ENCODE measurements around the gene TCEANC2.
A peak's percentile ranks its signal among the peaks of the same experiment; 100 is the strongest.

TCEANC2 gene

GRCh38 chr1:54064299-54064698, 10.9 kb downstream of the TCEANC2 start:
- Histone ChIP-seq H3K4me1 (ENCODE audit: insufficient read depth, low read length, severe bottlenecking) (no peaks in the 10 kb centered on the region), H3K27ac (ENCODE audit: low read depth, low read length, poor library complexity, severe bottlenecking) (no peak overlapping the region), H3K27me3 (ENCODE audit: insufficient read depth, low read length) (no peaks in the 10 kb centered on the region), H3K4me3 (ENCODE audit: low read depth, low read length, poor library complexity, severe bottlenecking) (no peak overlapping the region), H3K4me2 (ENCODE audit: low read length) (no peak overlapping the region), H3K9ac (ENCODE audit: low read length) (no peak overlapping the region), H3K9me3 (ENCODE audit: low read length) (no peaks in the 10 kb centered on the region), H3K36me3 (ENCODE audit: insufficient read depth, low read length) (no peaks in the 10 kb centered on the region), H3F3A (ENCODE audit: insufficient read depth, low read length) (no peaks in the 10 kb centered on the region), H3K79me2 (ENCODE audit: insufficient read depth, low read length) (no peaks in the 10 kb centered on the region), H4K20me1 (ENCODE audit: insufficient read depth, low read length) (no peaks in the 10 kb centered on the region), H3K9me2 (ENCODE audit: low read depth, low read length) (no peaks in the 10 kb centered on the region), H2AFZ (ENCODE audit: low read length) (no peak overlapping the region)
- TF ChIP-seq EZH2 (IDR thresholded peaks at IDR 0.05; ENCODE audit: borderline replicate concordance, low read length): no peak
- TF ChIP-seq CTCF (IDR thresholded peaks at IDR 0.05; ENCODE audit: low read length): no peak

GRCh38 chr1:54069791-54070170, 16.4 kb downstream of the TCEANC2 start:
- H3K4me1 ChIP-seq (ENCODE audit: insufficient read depth, low read length, severe bottlenecking): no peaks in the 10 kb centered on the region
- H3K4me2 ChIP-seq (ENCODE audit: low read length): no peak overlapping the region
- no peak overlapping the region for H3K9ac ChIP-seq (ENCODE audit: low read length)
- H3K27ac ChIP-seq (ENCODE audit: low read depth, low read length, poor library complexity, severe bottlenecking): no peak overlapping the region
- no peaks in the 10 kb centered on the region for H3F3A ChIP-seq (ENCODE audit: insufficient read depth, low read length)
- H2AFZ ChIP-seq (ENCODE audit: low read length): no peak overlapping the region
- no peaks in the 10 kb centered on the region for H4K20me1 ChIP-seq (ENCODE audit: insufficient read depth, low read length)
- H3K9me3 ChIP-seq (ENCODE audit: low read length): no peaks in the 10 kb centered on the region
- no peak overlapping the region for H3K4me3 ChIP-seq (ENCODE audit: low read depth, low read length, poor library complexity, severe bottlenecking)
- H3K9me2 ChIP-seq (ENCODE audit: low read depth, low read length): no peaks in the 10 kb centered on the region
- TF ChIP-seq CTCF (IDR thresholded peaks at IDR 0.05; ENCODE audit: low read length) (no peak), EZH2 (IDR thresholded peaks at IDR 0.05; ENCODE audit: borderline replicate concordance, low read length) (no peak)
- no peaks in the 10 kb centered on the region for H3K27me3 ChIP-seq (ENCODE audit: insufficient read depth, low read length)
- H3K79me2 ChIP-seq (ENCODE audit: insufficient read depth, low read length): no peaks in the 10 kb centered on the region
- peaks cover 19% of the 10 kb centered on the region for H3K36me3 ChIP-seq (ENCODE audit: insufficient read depth, low read length)

- Histone ChIP-seq H3K36me3 (ENCODE audit: insufficient read depth, low read length) (peaks cover 19% of the 10 kb centered on the region), H3K27ac (ENCODE audit: low read depth, low read length, poor library complexity, severe bottlenecking) (no peak overlapping the region), H2AFZ (ENCODE audit: low read length) (no peak overlapping the region), H3K9ac (ENCODE audit: low read length) (no peak overlapping the region), H4K20me1 (ENCODE audit: insufficient read depth, low read length) (no peaks in the 10 kb centered on the region), H3F3A (ENCODE audit: insufficient read depth, low read length) (no peaks in the 10 kb centered on the region), H3K9me3 (ENCODE audit: low read length) (no peaks in the 10 kb centered on the region), H3K4me1 (ENCODE audit: insufficient read depth, low read length, severe bottlenecking) (no peaks in the 10 kb centered on the region), H3K79me2 (ENCODE audit: insufficient read depth, low read length) (no peaks in the 10 kb centered on the region), H3K4me2 (ENCODE audit: low read length) (no peak overlapping the region), H3K27me3 (ENCODE audit: insufficient read depth, low read length) (no peaks in the 10 kb centered on the region), H3K4me3 (ENCODE audit: low read depth, low read length, poor library complexity, severe bottlenecking) (no peak overlapping the region), H3K9me2 (ENCODE audit: low read depth, low read length) (no peaks in the 10 kb centered on the region)
- TF ChIP-seq EZH2 (IDR thresholded peaks at IDR 0.05; ENCODE audit: borderline replicate concordance, low read length) (no peak), CTCF (IDR thresholded peaks at IDR 0.05; ENCODE audit: low read length) (peak; percentile 96)
These were observed 16.9 kb downstream of the TCEANC2 start for GRCh38 chr1:54070171-54070837.
